GM18867 (cell line): Measurements from ENCODE around the gene BTRC.
A peak's percentile ranks its signal among the peaks of the same experiment; 100 is the strongest.

Experiments
- ATAC-seq: cut with Tn5 transposase; IDR thresholded peaks from one replicate; pipeline ENCODE4 v1.9.1; 2021; ENCODE audit warnings: mild to moderate bottlenecking, moderate library complexity; ENCODE audit not compliant: unreplicated experiment

The BTRC gene

GRCh38 chr10:101564490-101564991, 210.6 kb downstream of the BTRC start:
- no peak for ATAC-seq

- ATAC-seq = no peak
Observed at GRCh38 chr10:101565370-101565900, 211.5 kb downstream of the BTRC start.

DNA sequence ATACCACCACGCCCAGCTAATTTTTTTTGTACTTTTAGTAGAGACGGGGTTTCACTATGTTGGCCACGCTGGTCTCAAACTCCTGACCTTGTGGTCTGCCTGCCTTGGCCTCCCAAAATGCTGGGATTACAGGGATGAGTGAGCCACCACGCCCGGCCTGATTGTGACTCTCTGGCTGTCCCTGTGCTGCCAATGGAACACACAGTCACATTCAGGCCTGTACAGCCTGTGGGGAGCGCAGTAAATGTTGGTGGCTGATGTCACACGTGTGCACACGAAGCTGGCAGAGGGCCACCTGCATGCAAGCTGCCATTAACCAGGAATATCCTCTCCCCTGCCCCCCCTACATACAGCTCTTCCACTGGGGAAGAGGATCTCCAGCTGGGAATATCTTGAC, 212.0 kb downstream of the BTRC start:
- no peak for ATAC-seq

DNA sequence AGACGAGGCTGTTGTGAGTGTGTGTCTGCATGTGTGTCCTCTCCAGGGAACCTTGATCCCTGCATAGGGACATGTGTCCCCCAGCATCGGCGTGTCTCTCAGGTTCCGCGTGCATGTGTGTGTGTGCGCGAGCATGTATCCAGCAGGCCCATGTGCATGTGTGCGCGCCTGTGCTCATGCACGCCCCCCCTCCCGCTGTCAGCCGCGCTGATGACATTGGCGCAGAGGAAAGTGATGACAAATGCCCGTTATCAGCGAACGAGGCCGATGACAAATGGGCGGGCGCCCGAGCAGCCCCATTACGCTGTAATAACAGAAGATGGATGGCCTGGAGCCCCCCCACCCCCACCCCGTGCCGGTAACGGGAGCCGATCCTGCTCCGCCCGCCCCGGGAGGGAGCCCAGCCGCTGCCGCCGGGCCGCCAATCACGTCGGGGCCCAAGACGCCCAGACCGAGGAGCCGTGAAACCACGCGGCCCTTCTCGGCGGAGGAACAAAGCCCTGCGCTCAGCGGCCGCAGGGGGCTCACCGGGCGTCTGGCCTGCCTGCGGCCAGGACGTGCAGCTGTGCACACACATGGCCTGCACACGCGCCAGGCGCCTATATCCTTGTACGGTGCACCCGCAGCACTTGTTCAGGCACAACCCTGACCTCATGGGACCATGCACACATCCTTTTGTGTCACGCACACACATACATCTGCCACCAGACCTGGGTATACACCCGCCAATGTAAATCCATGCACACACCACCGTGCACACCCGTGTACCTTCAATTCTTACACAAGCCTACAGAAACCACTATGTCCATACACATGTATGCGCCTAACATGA, 212.6 kb downstream of the BTRC start:
- no peak for ATAC-seq

DNA sequence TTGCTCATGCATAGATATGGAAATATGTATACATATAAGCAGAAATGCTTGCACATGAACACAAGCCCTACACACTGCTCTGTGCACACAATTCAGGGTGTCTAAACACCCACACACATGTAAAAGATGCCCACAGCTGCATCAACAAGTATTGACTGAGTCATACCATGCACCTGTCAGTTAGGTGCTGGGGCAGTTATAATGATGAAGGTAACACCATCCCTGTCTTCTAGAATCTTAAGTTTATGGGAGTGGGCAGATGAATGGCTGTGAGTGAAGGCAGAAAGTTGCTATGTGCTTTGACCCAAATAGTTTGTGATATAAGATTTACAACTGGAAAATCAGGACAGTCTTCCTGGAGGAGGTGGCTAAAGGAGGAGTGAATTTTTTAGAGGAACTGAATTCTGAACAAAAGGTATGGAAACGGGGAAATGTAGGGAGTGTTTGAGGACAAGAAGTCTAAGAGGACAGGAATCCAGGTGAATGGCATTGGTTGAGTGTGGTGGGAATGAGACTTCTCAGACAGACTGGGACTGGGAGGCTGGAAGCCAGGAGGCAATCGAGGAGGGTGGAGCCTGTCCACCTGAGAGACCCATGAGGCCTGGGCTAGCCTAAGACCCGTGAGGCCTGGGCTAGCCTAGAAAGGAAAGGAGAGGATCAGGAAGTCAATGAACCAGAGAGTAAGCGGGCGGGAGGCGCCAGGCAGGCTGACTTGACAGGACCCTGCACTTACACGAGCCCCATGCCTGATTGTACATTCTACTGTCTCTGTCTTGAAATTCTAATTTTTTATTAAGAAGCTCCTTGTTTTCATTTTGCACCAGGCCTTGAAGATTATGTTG, 213.4 kb downstream of the BTRC start:
- ATAC-seq = no peak

GRCh38 chr10:101568054-101568745, 214.2 kb downstream of the BTRC start:
- ATAC-seq = no peak

GRCh38 chr10:101569323-101569621, 215.3 kb downstream of the BTRC start:
- ATAC-seq = no peak

DNA sequence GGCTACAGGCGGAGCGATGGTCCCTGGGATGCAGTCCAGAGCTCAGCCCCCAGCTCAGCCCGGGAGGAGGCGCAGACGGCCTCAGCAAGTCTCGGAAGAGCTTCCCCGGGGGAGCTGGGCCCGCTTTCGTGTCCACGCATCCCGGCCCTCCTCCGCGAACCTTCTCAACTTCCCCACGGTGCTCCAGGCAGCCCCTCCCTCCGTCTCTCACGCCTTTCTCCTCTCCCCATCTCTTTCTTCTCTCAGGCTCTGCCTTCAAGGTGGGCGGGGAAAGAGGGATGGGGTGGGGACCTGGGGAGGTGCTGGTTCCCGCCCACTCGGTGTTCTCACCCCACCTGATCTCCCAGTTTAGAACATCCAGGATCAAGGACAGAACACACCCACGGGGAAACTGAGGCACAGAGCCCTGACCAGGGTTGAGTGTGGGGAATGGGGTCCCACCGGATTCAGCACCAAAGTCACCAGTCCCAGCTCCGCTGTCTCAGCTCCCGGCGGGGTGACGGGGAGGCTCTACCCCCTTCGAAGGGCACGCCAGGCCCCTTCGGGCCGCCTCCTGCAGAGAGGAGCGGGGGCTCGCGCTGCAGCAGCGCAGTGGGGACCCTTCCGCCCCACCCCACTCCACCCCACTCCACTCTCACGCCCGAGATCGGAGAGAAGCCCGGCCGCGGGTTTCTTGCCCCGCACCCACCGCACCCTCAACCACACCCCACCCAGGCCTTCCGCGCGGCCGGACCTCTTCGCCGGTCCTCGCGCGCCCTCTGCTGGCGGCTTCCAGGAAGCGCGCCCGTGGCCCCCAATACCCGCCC, 215.9 kb downstream of the BTRC start:
- peak; percentile 73 for ATAC-seq

- ATAC-seq = peak; percentile 15
Observed at GRCh38 chr10:101570428-101571270, 216.7 kb downstream of the BTRC start.

DNA sequence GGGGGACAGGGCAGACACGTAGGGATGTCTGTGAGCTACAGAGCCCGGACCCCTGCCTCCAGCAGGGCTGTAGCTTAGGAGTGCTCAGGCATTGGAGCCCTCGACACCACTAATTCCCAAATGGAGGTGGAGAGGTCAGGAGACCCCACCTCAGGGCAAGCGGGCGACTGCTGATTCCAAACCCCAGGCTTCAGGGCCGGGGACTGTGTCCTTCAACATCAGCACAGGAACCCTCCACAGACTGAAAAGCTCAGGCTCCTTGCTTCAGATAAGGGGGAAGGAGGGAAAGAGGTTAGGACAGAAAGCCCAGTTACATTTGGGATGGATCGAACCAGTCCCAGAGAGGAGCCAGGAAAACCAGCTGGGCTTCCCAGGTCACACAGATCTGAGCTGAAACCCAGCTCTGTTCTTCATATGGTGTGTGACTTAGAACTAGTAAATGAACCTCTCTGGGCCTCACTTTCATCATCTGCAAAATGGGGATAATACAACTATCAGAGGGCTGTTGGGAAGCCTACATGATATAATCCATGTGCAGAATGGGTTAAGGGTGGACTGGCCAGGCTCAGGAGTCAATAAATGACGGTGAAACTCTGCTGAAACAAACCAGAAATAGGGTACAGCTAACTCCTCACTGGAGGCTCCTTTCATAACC, 217.4 kb downstream of the BTRC start:
- no peak for ATAC-seq

DNA sequence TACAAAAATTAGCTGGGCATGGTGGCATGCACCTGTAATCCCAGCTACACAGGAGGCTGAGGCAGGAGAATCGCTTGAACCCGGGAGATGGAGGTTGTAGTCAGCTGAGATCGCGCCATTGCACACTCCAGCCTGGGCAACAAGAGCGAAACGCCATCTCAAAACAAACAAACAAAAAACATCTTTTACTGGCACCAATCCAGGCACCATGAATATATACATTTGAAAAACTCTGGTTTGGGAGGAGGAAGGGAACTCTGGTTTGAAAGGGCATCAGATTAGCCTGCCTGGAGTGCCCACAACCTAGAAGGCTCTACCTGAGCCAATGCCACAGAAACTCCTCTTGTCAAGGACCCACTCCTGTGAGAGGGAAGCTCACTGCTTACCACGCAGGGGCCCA, 218.2 kb downstream of the BTRC start:
- no peak for ATAC-seq

DNA sequence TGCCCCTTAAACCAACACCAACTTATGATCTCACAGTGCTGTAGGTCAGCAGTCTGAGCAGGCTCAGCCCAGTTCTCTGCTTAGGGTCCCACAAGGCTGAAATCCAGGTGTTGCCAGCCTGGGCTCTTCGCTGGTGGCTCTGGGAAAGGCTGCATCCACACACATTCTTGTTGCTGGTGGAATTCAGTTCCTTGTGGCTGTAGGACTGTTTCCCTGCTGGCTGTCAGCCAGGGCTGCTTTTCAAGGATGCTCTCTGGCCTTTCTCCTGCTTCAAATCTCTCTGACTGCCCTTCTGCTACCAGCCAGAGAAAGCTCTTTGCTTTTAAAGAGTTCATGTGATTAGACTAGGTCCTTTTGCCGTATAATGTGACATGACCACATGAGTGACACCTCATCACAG, 218.8 kb downstream of the BTRC start:
- ATAC-seq = no peak

- ATAC-seq = no peak
Observed at GRCh38 chr10:101573885-101574753, 220.2 kb downstream of the BTRC start.

GRCh38 chr10:101575091-101575490, 221.1 kb downstream of the BTRC start:
- ATAC-seq = no peak

GRCh38 chr10:101575580-101576210, 221.7 kb downstream of the BTRC start:
- ATAC-seq = no peak

DNA sequence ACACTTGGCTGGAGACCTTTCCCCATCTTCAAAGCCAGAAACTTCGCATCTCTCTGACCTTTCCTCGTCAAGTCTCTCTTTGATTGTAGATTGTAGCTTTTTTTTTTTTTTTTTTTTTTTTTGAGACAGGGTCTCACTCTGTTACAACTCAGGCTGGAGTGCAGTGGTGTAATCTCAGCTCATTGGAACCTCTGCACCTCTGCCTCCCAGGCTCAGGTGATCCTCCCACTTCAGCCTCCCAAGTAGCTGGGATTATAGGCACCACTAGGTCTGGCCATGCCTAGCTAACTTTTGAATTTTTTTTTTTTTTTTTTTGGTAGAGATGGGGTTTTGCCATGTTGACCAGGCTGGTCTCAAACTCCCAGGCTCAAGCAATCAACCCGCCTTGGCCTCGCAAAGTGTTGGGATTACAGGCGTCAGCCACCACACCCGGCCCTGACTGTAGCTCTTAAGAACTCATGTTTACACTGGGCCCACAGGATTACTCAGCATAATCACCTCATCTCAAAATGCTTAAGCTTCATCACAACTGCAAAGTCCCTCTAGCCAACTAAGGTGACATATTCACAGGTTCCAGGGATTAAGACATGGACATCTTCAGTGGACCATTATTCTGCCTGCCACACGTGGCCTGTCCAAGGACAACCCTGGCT, 222.4 kb downstream of the BTRC start:
- no peak for ATAC-seq
